NCI-H2081 treated with DMSO at 0.1 percent for 48 hours (cell line): ENCODE data around the gene HSPB9.
"Not testable (repeated sequence)": the region's sequence is repeated elsewhere in the genome, so short reads cannot be mapped to it uniquely, and the experiment has no call there.

ENCODE experiments used
- DNase-seq: peaks from one replicate; lab custom pipeline; 2025; lab: John Stamatoyannopoulos, UW

Gene HSPB9

GRCh38 chr17:42120161-42120769 lies 2.3 kb upstream of the HSPB9 start:
- no peak for DNase-seq

- DNase-seq, result no peak
Measured at GRCh38 chr17:42120770-42121769, 1.5 kb upstream of the HSPB9 start, which contains the start of gene KAT2A. KAT2A (minus strand) TSS chr17:42121367; CDS start chr17:42121304, 63 bp downstream.

GRCh38 chr17:42124256-42124655 lies 1.7 kb downstream of the HSPB9 start:
- no peak for DNase-seq

- DNase-seq, result no peak
Measured at GRCh38 chr17:42125565-42125964, 3.0 kb downstream of the HSPB9 start.

- DNase-seq, result no peak
Measured at GRCh38 chr17:42126836-42127235, 4.2 kb downstream of the HSPB9 start.

GRCh38 chr17:42127414-42127813 lies 4.8 kb downstream of the HSPB9 start:
- no peak for DNase-seq

GRCh38 chr17:42129109-42129837 lies 6.7 kb downstream of the HSPB9 start:
- DNase-seq, result no peak

- DNase-seq, result no peak
Measured at GRCh38 chr17:42130310-42130936, 7.8 kb downstream of the HSPB9 start.

GRCh38 chr17:42131232-42131631 lies 8.6 kb downstream of the HSPB9 start:
- DNase-seq, result no peak

- no peak for DNase-seq
Measured at GRCh38 chr17:42131981-42132432, 9.4 kb downstream of the HSPB9 start.

- DNase-seq, result no peak
Measured at GRCh38 chr17:42132941-42133340, 10.3 kb downstream of the HSPB9 start.

- no peak for DNase-seq
Measured at GRCh38 chr17:42133461-42134041, 10.9 kb downstream of the HSPB9 start.

GRCh38 chr17:42135151-42135550 lies 12.5 kb downstream of the HSPB9 start:
- no peak for DNase-seq

GRCh38 chr17:42135664-42136653 lies 13.4 kb downstream of the HSPB9 start:
- DNase-seq, result no peak

GRCh38 chr17:42136654-42137051 lies 14.0 kb downstream of the HSPB9 start:
- DNase-seq, result no peak

GRCh38 chr17:42138749-42139492 lies 16.3 kb downstream of the HSPB9 start:
- no peak for DNase-seq

- DNase-seq, result not testable (repeated sequence)
Measured at GRCh38 chr17:42140690-42141089, 18.1 kb downstream of the HSPB9 start.

GRCh38 chr17:42141382-42141781 lies 18.8 kb downstream of the HSPB9 start:
- DNase-seq, result no peak

- DNase-seq, result no peak
Measured at GRCh38 chr17:42142371-42142896, 19.8 kb downstream of the HSPB9 start.
